Measurements from ENCODE around the gene WBP1L.

The WBP1L gene

GRCh38 chr10:102770108-102770482 lies 26.3 kb downstream of the WBP1L start:
- Histone ChIP-seq H3K4me3 (replicated peaks; ENCODE audit: insufficient read depth, low read length) (no peak overlapping the region), H3K27me3 (ENCODE audit: insufficient read depth, poor library complexity, severe bottlenecking) (no peaks in the 10 kb centered on the region), H3K27ac (replicated peaks) (no peak overlapping the region)
- no peak for DNase-seq (ENCODE audit: low read depth in 1 of 2, low spot score in 1 of 2)
- no peak for TF ChIP-seq SPI1 (IDR thresholded peaks at IDR 0.05; ENCODE audit: borderline replicate concordance, low read depth)
- TF ChIP-seq POLR2AphosphoS5 (IDR thresholded peaks at IDR 0.05; ENCODE audit: low read depth) = no peak
- no peak for TF ChIP-seq GABPA (IDR thresholded peaks at IDR 0.05; ENCODE audit: low read depth)
- no peak for TF ChIP-seq REST (IDR thresholded peaks at IDR 0.05; ENCODE audit: insufficient replicate concordance, low read depth)

- H3K27ac ChIP-seq (replicated peaks) = no peak overlapping the region
- no peak overlapping the region for H3K4me3 ChIP-seq (replicated peaks; ENCODE audit: insufficient read depth, low read length)
- no peak for TF ChIP-seq GABPA (IDR thresholded peaks at IDR 0.05; ENCODE audit: low read depth)
- DNase-seq (ENCODE audit: low read depth in 1 of 2, low spot score in 1 of 2) = no peak
- H3K27me3 ChIP-seq (ENCODE audit: insufficient read depth, poor library complexity, severe bottlenecking) = no peaks in the 10 kb centered on the region
Observed at GRCh38 chr10:102770792-102771191, 27.0 kb downstream of the WBP1L start.

- Histone ChIP-seq H3K27me3 (ENCODE audit: insufficient read depth, poor library complexity, severe bottlenecking) (no peaks in the 10 kb centered on the region), H3K27ac (replicated peaks) (no peak overlapping the region), H3K4me3 (replicated peaks; ENCODE audit: insufficient read depth, low read length) (no peak overlapping the region)
- no peak for DNase-seq (ENCODE audit: low read depth in 1 of 2, low spot score in 1 of 2)
- TF ChIP-seq POLR2AphosphoS5 (IDR thresholded peaks at IDR 0.05; ENCODE audit: low read depth) (no peak), GABPA (IDR thresholded peaks at IDR 0.05; ENCODE audit: low read depth) (no peak), SPI1 (IDR thresholded peaks at IDR 0.05; ENCODE audit: borderline replicate concordance, low read depth) (no peak), CTCF (IDR thresholded peaks at IDR 0.05; ENCODE audit: insufficient read depth, low read length) (no peak), REST (IDR thresholded peaks at IDR 0.05; ENCODE audit: insufficient replicate concordance, low read depth) (no peak)
Observed at GRCh38 chr10:102773320-102773719, 29.6 kb downstream of the WBP1L start.

- Histone ChIP-seq H3K27me3 (ENCODE audit: insufficient read depth, poor library complexity, severe bottlenecking) (no peaks in the 10 kb centered on the region), H3K4me3 (replicated peaks; ENCODE audit: insufficient read depth, low read length) (no peak overlapping the region), H3K27ac (replicated peaks) (no peak overlapping the region)
- TF ChIP-seq GABPA (IDR thresholded peaks at IDR 0.05; ENCODE audit: low read depth) (no peak), POLR2AphosphoS5 (IDR thresholded peaks at IDR 0.05; ENCODE audit: low read depth) (no peak), SPI1 (IDR thresholded peaks at IDR 0.05; ENCODE audit: borderline replicate concordance, low read depth) (no peak), CTCF (IDR thresholded peaks at IDR 0.05; ENCODE audit: insufficient read depth, low read length) (no peak), REST (IDR thresholded peaks at IDR 0.05; ENCODE audit: insufficient replicate concordance, low read depth) (no peak)
- DNase-seq (ENCODE audit: low read depth in 1 of 2, low spot score in 1 of 2) = peak in 1 of 2 experiments; percentile 20
Observed at GRCh38 chr10:102773986-102774385, 30.2 kb downstream of the WBP1L start.

Data from HL-60 (cell line).